Stimulated activated CD4-positive, alpha-beta T cell treated with anti-CD3 and anti-CD28 coated beads, Interleukin-15, amount 100 ng/mL, for 48 hours (primary cell): Measurements from ENCODE around the gene KRT16.
"Not testable (repeated sequence)": the region's sequence is repeated elsewhere in the genome, so short reads cannot be mapped to it uniquely, and the experiment has no call there.

Source experiments
- DNase-seq, 2 donors: peaks; one replicate each; pipeline ENCODE4 v3.0.0-alpha.2; 2020; ENCODE audit warnings: low read depth in 2 of 2

KRT16 gene

DNA sequence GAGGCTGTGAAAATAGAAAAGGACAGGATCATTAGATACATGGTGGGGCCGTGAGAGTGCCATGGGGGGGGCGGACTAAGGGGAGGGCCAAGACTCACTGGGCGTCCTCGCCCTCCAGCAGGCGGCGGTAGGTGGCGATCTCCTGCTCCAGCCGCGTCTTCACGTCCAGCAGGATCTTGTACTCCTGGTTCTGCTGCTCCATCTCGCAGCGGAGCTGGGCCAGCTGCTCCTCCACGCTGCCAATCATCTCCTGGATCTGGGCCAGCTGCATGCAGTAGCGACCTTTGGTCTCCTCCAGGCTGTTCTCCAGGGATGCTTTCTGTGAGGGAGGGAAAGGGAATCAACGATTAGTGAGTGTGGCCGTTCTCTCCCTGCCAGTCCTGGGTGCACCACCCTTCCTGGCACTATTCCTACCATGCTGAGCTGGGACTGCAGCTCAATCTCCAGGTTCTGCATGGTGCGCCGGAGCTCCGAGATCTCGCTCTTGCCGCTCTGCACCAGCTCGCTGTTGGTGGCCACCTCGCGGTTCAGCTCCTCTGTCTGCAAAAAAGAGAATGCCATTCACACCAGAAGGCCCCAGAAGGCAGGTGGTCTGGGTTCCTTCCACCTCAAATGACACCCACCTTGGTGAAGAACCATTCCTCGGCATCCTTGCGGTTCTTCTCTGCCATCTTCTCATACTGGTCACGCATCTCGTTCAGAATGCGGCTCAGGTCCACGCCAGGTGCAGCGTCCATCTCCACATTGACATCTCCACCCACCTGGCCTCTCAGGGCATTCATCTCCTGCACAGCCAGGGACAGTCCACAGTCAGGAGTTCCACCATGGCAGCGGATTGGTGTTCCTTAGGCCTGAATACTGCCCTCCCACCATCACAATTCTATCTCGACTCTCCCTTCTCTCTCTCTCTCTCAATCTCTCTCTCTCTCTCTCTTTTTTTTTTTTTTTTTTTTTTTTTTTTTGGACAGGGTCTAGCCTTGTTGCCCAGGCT is 29.1 kb downstream of the KRT16 start:
- DNase-seq: no peak

DNA sequence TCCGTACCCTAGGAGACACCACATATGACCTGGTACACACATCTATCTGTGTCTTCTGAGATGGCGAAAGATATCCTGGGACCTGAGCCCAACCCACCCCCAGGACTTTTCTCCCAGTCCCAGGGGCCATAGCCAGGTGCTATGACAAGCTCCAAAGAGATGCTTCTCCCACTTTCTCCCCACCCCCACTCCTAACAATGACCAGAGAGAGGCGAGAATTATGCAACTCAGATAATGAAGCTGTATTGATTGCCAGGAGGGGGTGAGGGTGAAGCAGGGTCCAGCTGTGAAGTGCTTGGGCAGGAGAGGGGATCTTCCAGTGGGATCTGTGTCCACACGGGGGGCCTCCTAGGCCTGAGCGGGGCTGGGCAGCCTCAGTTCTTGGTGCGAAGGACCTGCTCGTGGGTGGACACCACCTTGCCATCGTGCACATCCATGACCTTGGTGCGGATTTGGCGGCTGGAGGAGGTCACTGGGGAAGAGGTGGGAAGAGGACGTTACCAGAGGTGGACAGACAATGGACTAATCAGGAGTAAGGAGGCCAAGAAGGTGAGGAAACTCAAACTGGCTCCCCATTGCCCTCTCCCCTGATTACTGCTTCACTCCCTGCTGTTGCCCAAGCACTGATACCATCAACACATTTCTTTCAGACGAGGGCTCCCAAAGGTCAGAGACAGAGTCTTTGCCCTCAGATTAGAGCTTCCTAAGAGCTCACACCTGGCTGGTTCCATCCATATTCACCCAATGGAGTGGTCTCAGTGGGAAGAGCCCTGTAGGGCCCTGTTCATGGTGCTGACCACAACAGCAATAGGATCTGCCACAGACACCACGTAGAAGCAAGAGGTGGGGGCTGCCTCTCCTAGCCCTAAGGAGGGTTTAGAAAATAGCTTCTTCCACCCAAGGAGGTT is 30.3 kb downstream of the KRT16 start:
- DNase-seq: not testable (repeated sequence)

DNA sequence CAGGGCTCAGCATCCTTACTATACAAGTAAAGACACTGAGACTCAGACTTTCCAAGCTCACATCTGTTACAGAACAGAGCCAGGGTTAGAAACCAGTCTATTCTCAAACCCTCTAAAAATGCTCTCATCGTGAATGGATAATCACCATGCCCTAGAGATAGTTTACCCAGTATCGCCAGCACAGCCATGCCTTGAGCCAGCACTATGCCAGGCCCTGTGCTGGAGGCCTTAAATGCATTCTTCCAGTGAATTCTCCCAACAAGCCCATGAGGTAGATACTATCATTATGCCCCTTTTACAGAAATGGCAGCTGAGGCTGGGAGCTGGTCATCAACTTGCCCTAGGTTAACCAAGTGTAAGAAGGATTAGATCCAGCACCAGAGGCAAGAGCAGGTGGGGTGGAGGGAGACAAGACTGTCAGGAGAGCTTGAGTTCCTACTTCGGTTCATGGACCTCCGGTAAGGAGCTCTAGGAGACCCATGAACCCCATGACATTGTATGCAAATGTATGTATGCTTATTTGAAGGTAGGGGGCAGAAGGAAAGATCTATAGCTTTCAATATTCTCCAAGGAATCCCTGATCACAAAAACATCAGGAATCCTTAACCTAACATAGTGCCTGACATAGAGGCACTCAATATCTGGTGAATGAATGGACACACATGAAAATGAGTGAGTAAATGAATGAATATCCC is 31.1 kb downstream of the KRT16 start:
- no peak for DNase-seq

DNA sequence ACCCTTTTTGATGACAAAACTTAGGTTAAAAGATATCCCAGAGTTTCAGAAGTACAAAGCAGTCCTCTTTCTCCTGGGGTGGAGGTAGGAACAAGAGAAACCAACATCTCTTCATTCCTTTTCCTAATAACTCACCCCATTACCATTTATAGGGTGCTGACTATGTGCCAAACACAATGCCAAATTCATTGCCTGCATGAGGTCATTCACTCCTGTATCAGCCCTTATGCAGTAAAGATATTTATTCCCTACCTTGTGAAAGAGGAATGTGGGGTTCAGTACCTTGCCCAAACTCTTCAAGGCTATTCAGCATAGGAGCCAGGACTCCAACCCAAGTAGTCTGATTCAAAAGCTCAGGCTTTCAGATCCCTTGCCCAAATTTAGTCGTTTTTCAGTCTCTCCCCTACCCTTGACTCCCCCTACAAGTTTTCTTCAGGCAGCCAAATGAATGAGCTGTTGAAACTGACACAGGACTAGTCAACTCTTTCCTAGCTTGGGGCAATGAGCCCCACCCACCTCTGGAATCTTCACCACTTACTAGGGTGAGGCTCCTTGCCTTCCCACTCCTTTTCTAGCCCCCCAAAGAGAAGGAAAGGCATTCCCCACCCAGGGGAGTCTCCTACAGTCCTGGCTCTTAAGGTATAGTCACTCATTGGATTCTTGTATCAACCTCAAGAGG is 31.7 kb downstream of the KRT16 start:
- DNase-seq: no peak

DNA sequence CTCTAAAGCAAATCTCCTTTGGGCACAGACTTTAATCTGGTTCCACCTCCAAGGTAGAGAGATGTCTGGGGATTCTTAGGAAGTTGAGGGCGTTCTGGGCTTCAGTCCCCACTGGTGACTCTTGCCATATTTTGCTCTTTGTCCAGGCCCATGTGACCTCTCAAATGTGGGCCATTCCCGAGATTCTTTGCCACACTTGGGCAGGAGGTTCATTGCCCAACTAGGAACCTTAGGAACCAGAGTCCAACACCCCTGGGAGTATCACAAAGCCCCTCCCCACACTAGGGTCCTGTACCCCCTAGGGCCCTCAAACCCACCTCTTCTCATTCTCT is 32.4 kb downstream of the KRT16 start:
- no peak for DNase-seq

DNA sequence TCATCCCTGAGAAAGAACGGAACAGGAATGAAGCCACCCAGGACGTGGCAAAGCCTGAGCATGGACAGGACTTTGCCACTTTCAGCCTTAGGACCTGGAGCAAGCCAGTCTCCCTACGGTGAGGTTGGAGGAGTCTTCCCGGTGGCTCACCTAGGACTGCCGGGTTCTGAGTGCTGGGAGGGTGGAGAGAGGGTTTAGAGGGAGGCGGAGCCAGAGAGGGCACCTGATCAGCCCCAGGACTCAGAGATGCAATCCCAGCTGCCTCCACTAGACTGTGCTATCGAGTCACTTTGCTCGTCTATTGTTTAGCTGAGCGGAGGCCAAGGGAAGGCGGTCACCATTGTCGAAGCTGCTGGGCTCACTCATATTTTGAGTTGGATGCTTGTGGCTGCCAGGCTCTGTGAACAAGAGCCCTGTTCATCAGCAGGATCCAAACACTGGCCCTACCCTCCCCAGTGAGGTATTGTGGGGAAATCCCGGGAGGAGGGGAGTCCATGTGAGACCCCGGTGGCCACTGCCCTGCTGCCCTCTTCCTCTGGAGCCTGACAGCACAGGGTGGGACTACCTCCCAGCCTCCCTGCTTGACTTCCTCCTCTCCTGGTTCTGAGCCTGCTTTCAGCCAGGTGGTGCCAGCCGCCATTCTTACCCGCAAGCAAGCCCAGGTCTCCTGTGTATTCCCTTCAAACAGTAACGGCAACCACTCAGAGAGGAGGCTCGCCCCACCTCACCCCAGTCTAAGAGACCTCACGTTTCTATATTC is 32.9 kb downstream of the KRT16 start:
- DNase-seq: peak; percentile 58 to 77

DNA sequence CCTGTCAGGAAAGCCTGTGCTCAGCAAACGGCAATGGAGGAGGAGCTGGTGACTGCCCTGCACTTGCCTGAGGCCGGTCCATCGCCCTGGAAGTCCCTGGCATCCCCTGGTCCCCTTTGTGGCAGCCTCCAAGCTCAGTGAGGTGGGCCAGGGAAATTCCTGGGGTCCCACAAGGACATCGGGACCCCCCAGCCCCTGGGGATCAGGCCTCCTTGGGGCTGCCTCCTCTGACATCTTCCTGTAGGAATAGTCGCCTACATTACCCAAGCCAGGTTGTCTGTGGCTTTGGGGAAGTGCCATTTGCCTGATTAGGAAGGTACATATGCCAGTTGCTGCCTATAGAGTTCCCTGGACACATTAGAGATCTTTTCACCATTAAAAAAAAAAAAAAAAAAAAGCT is 33.6 kb downstream of the KRT16 start:
- no peak for DNase-seq

DNA sequence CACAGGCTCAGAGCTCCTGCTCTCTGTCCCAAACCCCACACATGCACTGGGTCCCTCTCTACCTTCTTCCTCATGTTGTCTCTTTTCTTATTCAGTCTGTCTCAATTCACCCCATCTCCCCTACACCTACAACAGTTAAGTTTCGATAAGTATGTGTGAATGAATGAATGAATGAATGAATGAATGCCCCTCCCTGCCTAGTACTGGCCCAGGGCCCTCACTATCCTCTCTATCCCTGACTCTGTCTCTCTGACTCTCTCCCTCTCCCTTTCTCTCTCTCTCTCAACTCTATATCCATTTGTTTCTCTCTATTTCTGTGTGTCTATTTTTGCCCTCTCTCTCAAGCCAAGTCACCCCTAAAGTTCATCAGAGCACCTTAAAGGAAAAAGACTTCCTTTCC is 34.0 kb downstream of the KRT16 start:
- no peak for DNase-seq

DNA sequence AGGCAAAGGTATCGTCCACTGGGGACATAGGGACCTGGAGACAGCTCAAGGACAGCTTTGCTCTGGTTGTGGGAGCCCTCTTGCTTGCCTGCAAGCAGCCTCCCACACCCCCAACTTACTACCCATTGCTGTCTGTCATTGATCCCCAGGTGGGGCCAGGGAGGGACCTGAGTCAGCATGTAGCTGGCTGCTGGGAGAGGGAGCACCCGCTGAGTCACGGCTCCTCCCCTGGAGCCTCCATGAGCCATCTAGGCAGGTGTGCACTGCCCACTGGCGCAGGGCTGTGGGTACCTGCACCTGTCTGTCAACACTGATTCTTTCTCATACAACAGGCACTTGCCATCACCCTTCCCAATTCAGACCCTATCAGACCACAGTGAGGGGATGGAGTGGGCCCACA is 35.8 kb downstream of the KRT16 start:
- DNase-seq: not testable (repeated sequence)

DNA sequence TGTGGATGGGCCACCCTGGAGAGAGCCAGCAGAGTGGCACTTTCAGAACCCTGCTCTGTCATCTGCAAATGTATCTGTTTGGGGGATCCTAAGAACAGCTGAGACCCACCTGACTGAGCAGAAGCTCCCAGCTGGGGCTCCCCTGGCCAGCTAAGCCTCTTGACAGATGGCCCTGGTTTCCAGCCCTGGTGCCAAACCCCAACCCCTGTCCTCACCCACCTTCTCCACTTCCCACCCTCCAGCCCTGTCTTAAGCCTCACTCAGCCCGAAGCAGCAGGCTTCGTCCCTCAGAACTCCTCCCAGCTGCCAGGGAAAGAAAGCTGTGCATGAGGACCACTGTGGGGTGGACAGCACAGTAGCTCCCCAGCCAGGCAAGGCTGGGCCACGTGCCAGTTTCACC is 37.2 kb downstream of the KRT16 start:
- DNase-seq: no peak

DNA sequence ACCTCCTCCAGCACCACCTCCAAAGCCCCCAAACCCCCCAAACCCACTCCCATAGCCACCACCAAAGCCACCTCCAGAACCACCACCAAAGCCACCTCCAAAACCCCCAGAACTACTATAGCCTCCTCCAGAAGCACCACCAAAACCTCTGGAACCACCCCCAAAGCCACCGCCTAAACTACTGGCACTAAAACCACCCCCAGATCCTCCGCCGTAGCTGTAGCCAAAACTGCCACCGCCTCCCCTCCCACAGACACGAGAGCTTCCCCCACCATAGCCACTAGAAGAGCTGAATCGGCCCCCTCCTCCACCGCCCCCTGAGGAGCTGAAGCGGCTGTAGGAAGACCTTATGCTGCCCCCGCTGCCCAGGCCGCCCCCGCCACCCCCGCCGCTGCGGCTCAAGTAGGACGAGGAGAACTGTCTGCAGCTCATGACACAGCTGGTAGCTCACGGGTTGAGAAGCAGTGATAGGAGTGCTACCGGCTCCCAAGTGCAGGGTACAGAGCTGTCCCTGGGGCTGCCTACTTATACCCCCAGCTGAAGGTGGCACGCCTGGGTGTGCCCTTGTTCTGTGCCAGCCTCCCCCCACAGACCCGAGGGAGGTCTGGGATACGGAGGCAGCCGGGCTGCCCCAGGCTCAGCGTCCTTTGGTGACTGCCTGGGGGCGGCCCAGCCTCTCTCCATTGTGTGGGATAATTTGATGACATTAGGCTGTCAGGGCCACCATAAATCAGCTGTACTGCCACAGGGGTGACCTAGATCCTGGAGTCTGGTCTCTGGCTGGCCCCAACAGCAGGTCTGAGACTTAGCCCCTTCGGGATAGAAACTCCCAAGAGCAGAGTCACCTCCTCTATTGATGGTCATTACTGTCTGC is 40.8 kb downstream of the KRT16 start, which contains the start of gene KRT9:
KRT9 (minus strand) TSS at position 499 of the 874 bp plus-strand sequence; CDS start at position 432, 67 bp downstream.
- DNase-seq: no peak

DNA sequence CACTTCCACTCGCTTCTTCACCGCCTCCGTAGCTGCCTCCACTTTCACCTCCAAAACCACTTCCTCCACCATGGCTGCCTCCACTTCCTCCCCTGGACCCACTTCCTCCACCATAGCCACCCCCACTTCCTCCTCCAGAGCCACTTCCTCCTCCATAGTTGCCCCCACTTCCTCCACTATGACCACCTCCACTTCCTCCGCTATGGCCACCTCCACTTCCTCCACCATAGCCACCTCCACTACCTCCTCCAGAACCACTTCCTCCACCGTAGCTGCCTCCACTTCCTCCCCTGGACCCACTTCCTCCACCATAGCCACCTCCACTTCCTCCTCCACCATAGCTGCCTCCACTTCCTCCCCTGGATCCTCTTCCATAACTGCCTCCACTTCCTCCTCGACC is 45.2 kb downstream of the KRT16 start:
- no peak for DNase-seq

DNA sequence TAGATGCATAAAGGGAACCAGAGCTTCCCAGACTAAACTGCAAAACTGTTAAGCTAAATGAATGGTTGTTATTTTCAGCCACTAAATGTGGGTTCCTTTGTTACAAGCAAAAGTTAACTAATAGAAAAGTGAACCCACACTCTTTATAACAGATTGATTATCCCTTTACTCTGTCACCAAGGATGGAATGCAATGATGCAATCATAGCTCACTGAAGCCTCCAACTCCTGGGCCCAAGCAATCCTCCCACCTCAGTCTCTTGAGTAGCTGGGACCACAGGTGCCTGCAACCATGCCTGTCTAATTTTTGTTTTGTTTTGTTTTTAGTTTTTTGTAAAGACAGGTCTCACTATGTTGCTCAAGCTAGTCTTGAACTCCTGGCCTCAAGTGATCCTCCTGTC is 47.2 kb downstream of the KRT16 start:
- DNase-seq: no peak

DNA sequence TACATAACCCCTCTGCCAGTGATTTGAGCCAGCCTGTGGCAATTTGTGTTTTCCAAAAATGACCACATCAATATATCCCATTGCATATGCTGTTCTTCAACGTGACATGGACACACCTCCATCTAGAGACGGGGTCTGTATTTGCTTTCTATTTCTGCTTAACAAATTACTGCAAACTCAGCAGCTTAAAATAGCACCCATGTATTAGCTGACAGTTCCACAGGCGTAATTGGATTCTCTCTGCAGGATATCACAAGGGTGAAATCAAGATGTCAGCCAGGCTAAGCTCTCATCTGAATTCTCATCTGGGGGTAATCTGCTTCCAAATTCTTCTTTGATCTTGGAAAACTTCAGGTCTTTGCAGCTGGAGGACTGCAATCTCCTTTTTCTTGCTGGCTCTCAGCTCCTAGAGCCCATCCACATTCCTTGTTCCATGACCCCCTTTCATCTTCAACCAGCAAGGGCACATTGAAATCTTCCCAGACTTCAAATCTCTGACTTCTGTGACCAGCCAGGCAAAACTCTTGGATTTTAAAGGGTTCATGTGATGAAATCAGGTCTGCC is 48.9 kb downstream of the KRT16 start:
- DNase-seq: no peak

DNA sequence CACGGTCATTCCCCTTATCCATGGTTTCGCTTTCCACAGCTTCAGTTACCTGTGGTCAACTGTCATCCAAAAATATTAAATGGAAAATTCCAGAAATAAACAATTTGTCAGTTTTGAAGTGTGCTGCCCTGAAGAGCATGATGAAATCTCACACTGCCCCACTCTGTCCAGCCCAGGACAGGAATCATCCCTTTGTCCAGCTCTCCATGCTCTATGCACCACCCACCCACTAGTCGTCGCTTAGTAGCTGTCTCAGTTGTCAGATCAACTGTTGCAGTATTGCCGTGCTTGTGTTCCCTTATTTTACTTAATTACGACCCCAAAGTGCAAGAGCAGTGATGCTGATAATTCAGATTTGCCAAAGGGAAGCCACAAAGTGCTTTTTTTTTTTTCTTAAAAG is 51.0 kb downstream of the KRT16 start:
- DNase-seq: no peak
